BE2C (cell line): ENCODE measurements around the gene STC2.

ENCODE experiments used
- DNase-seq: peaks from one replicate; pipeline ENCODE4 v3.0.0-alpha.2; 2020
- H3K27me3 ChIP-seq: fragments of 250-450 bp; sonication (Bioruptor Pico); 2 replicates; pipeline ENCODE4 v1.5.1; 2020; ENCODE audit warnings: mild to moderate bottlenecking
- H3K36me3 ChIP-seq: fragments of 250-450 bp; sonication (Bioruptor Pico); 2 replicates; pipeline ENCODE4 v1.5.1; 2020; ENCODE audit warnings: mild to moderate bottlenecking
- H3K4me1 ChIP-seq: fragments of 250-450 bp; sonication (Bioruptor Pico); 2 replicates; pipeline ENCODE4 v1.5.1; 2020
- H3K4me3 ChIP-seq: 2 replicates; pipeline ENCODE4 v1.5.1; 2011; ENCODE audit warnings: low read depth, low read length
- H3K9me3 ChIP-seq: fragments of 250-450 bp; sonication (Bioruptor Pico); 2 replicates; pipeline ENCODE4 v1.5.1; 2020
- CTCF ChIP-seq: IDR thresholded peaks from 2 replicates; pipeline ENCODE4 v1.5.1; 2012; ENCODE audit warnings: mild to moderate bottlenecking, low read depth, low read length

STC2 gene

DNA sequence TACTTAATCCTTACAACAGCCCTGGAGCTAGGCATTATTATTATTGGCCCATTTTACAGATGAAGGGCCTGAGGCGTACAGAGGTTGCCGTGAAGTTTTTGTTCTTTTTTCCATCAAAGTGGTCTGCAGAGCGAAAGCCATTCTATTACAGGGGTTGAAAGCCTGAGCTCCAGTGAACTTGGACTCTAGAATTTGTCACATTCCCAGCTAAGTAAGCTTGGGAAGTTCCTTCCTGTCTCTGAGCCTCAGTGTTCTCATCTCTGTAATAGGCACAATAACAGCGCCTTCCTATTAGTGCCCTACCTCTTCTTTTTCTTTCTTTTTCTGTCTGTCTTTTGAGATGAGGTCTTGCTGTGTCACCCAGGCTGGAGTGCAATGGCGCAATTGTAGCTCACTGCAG lies 49.0 kb downstream of the STC2 start:
- Histone ChIP-seq H3K36me3 (no peaks in the 10 kb centered on the region), H3K9me3 (no peaks in the 10 kb centered on the region), H3K27me3 (peaks cover 32% of the 10 kb centered on the region), H3K4me1 (no peaks in the 10 kb centered on the region), H3K4me3 (no peak overlapping the region)
- TF ChIP-seq CTCF, result no peak
- DNase-seq, result no peak

GRCh38 chr5:173278641-173279040 lies 49.6 kb downstream of the STC2 start:
- no peak for DNase-seq
- TF ChIP-seq CTCF, result no peak
- Histone ChIP-seq H3K4me1 (no peaks in the 10 kb centered on the region), H3K4me3 (no peak overlapping the region), H3K9me3 (no peaks in the 10 kb centered on the region), H3K27me3 (peaks cover 32% of the 10 kb centered on the region), H3K36me3 (no peaks in the 10 kb centered on the region)

DNA sequence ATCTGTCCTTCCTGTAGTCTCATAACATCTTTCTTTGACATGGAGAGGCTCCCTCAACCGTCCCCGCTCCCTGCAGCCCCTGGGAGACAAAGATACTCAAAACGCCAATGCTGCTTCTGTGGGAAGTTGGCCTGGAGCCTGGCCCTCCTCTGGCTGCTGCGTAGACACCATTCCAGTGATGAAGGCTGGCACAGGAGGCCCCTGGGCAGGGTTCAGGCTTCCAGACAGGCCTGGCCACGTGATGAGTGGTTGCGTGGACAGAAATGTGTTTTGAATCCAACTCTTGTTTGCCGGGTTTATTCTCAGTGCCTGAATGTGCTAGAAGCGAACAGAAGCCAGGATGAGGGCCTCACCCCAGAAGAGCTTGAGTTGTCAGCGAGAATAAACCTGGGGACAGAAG lies 50.0 kb downstream of the STC2 start:
- Histone ChIP-seq H3K9me3 (no peaks in the 10 kb centered on the region), H3K27me3 (peaks cover 29% of the 10 kb centered on the region), H3K4me1 (no peaks in the 10 kb centered on the region), H3K36me3 (no peaks in the 10 kb centered on the region), H3K4me3 (no peak overlapping the region)
- no peak for DNase-seq
- TF ChIP-seq CTCF, result no peak

DNA sequence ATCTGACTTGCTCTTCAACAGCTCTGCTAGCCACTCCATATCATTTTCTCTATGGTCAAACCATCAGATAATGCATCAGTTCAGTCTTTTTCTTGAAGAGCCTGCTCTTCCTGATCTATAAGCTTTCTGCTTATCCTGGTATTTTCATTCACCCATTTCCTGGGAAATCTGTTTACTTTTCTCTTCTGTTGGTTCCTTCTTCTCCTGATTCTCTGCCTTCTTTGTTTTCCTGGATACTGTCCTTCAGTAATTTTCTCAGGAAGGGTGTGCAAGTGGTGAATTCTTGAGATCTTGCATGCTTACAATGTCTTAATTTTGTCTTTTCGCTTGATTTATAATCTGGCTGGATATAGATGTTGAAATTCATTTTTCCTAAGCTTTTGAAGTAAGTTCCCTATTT lies 53.4 kb downstream of the STC2 start:
- H3K27me3 ChIP-seq, result peaks cover 3% of the 10 kb centered on the region; the same call in 1 of the 2 replicates
- no peak for TF ChIP-seq CTCF
- H3K9me3 ChIP-seq, result no peaks in the 10 kb centered on the region
- no peaks in the 10 kb centered on the region for H3K36me3 ChIP-seq
- no peak for DNase-seq
- H3K4me3 ChIP-seq, result no peak overlapping the region
- H3K4me1 ChIP-seq, result no peaks in the 10 kb centered on the region

- Histone ChIP-seq H3K27me3 (peaks cover 22% of the 10 kb centered on the region), H3K4me1 (no peaks in the 10 kb centered on the region), H3K36me3 (no peaks in the 10 kb centered on the region), H3K9me3 (no peaks in the 10 kb centered on the region), H3K4me3 (no peak overlapping the region)
- TF ChIP-seq CTCF, result no peak
- DNase-seq, result no peak
Observed at GRCh38 chr5:173271419-173271818, 56.8 kb downstream of the STC2 start.

GRCh38 chr5:173268750-173269432 lies 59.3 kb downstream of the STC2 start:
- Histone ChIP-seq H3K36me3 (no peaks in the 10 kb centered on the region), H3K9me3 (no peaks in the 10 kb centered on the region), H3K4me3 (no peak overlapping the region), H3K27me3 (peaks cover 45% of the 10 kb centered on the region), H3K4me1 (no peaks in the 10 kb centered on the region)
- TF ChIP-seq CTCF, result no peak
- DNase-seq, result no peak
